Panc1 (cell line): ENCODE data around the gene INPP5E. TPM values are rescaled to one million over a fixed set of nuclear protein-coding genes. Genes with fewer than 3 reads are reported as not detected.

Experiments
- ATAC-seq: fragments of 200-7000 bp; cut with Tn5 transposase; 2 replicates; pipeline ENCODE4 v1.9.1; 2020; ENCODE audit warnings: mild to moderate bottlenecking, moderate library complexity
- BruUV-seq: library from RNA; stranded (reverse); fragments of 400-500 nt; replicated peaks from 2 replicates; lab custom pipeline; 2021; lab: Mats Ljungman, UMichigan
- CTCF ChIA-PET: fragments of 300-600 bp; sonication (Branson Sonifier 250); formaldehyde crosslinking; loops from one replicate; lab custom pipeline; 2022; ENCODE audit warnings: antibody characterized with exemption; lab: Charles Lee
- POLR2A ChIA-PET: fragments of 300-600 bp; sonication (Branson Sonifier 250); formaldehyde crosslinking; loops from one replicate; lab custom pipeline; 2022; ENCODE audit warnings: antibody characterized with exemption; lab: Charles Lee
- DNase-seq: peaks from one replicate; pipeline ENCODE4 v3.0.0-alpha.2; 2010; ENCODE audit warnings: low read depth, low spot score
- H3K27ac ChIP-seq: 2 replicates; pipeline ENCODE4 v1.5.1; 2011; ENCODE audit warnings: mild to moderate bottlenecking, low read length, inconsistent platforms
- H3K27me3 ChIP-seq: fragments of 200-500 bp; sonication (Bioruptor generic); 2 replicates; pipeline ENCODE4 v1.6.0; 2014; ENCODE audit warnings: low read length, inconsistent platforms; ENCODE audit not compliant: control insufficient read depth, insufficient read depth
- H3K36me3 ChIP-seq: fragments of 200-500 bp; sonication (Bioruptor generic); 2 replicates; pipeline ENCODE4 v1.5.1; 2014; ENCODE audit warnings: inconsistent platforms, mild to moderate bottlenecking, low read length, moderate library complexity; ENCODE audit not compliant: control insufficient read depth, insufficient read depth
- H3K4me1 ChIP-seq: 2 replicates; pipeline ENCODE4 v1.5.1; 2011; ENCODE audit warnings: inconsistent platforms, mild to moderate bottlenecking, low read length, moderate library complexity; ENCODE audit not compliant: control insufficient read depth, insufficient read depth
- H3K4me3 ChIP-seq, 2 experiments: 2 replicates each; pipeline ENCODE4 v1.5.1; 2011 to 2012; ENCODE audit warnings: low read depth in 2 of 2, low read length in 2 of 2, mild to moderate bottlenecking in 2 of 2, inconsistent platforms in 1 of 2, moderate library complexity in 1 of 2
- H3K9me3 ChIP-seq: fragments of 200-500 bp; sonication (Bioruptor generic); 2 replicates; pipeline ENCODE4 v1.5.1; 2014; ENCODE audit warnings: low read depth, mild to moderate bottlenecking, inconsistent platforms, low read length, moderate library complexity; ENCODE audit not compliant: control insufficient read depth, insufficient read depth
- CTCF ChIP-seq: fragments of 450-650 bp; IDR thresholded peaks from 2 replicates; pipeline ENCODE4 v1.5.1; 2017; ENCODE audit warnings: mild to moderate bottlenecking
- POLR2AphosphoS5 ChIP-seq: IDR thresholded peaks from 2 replicates; pipeline ENCODE4 v1.6.1; 2012; ENCODE audit warnings: mild to moderate bottlenecking, low read depth, low read length, moderate library complexity
- REST ChIP-seq, 2 experiments: IDR thresholded peaks; 2 replicates each; pipeline ENCODE4 v1.6.1; 2011 to 2012; ENCODE audit warnings: low read depth in 2 of 2, control low read depth in 1 of 2, low read length in 1 of 2, mild to moderate bottlenecking in 1 of 2, moderate library complexity in 1 of 2; ENCODE audit not compliant: insufficient read depth in 1 of 2
- SIN3A ChIP-seq: IDR thresholded peaks from 2 replicates; pipeline ENCODE4 v1.6.1; 2012; ENCODE audit warnings: low read depth, mild to moderate bottlenecking, low read length, moderate library complexity, borderline replicate concordance; ENCODE audit not compliant: insufficient read depth
- TCF7L2 ChIP-seq: IDR thresholded peaks from 2 replicates; pipeline ENCODE4 v1.6.1; 2011; ENCODE audit warnings: mild to moderate bottlenecking, low read depth, low read length, inconsistent platforms
- in situ Hi-C: cut with HindIII; loops from 2 replicates; pipeline ENCODE4 v1.10.0; 2016; ENCODE audit warnings: low sequenced_read_pairs, low pct_unique_long_range_greater_than_20kb
- intact Hi-C: fragments of 100-400 bp; cut with micrococcal nuclease; formaldehyde crosslinking; loops from one replicate; pipeline ENCODE4 v1.10.0; 2022; ENCODE audit not compliant: unreplicated experiment
- total RNA-seq: library from RNA; stranded (reverse); gene quantifications from one replicate; pipeline ENCODE4 v1.2.1, GENCODE V29; 2021; ENCODE audit not compliant: unreplicated experiment

Gene INPP5E
- total RNA-seq, 1 experiment from 2014 or later, result 14.1 TPM

GRCh38 chr9:136448655-136449054 lies 9.0 kb upstream of the INPP5E start:
- Histone ChIP-seq H3K27ac (no peak overlapping the region), H3K9me3 (no peaks in the 10 kb centered on the region), H3K36me3 (peaks cover 6% of the 10 kb centered on the region; the same call in 1 of the 2 replicates), H3K4me1 (no peaks in the 10 kb centered on the region), H3K4me3 (no peak overlapping the region), H3K27me3 (no peaks in the 10 kb centered on the region)
- CTCF ChIA-PET, result no interaction called here
- no TSS peak for BruUV-seq
- no peak for DNase-seq
- ATAC-seq, result no peak
- in situ Hi-C loops, result no loop called here
- no peak for TF ChIP-seq REST (IDR thresholded peaks at IDR 0.05; ENCODE audit: insufficient read depth in 1 of 2, low read depth in 2 of 2, low read length in 1 of 2)
- TF ChIP-seq TCF7L2, result no peak
- TF ChIP-seq SIN3A, result no peak
- TF ChIP-seq POLR2AphosphoS5, result no peak
- TF ChIP-seq CTCF, result no peak
- intact Hi-C loops, result no loop called here
- POLR2A ChIA-PET, result no interaction called here

GRCh38 chr9:136447173-136447778 lies 7.6 kb upstream of the INPP5E start:
- H3K9me3 ChIP-seq, result no peaks in the 10 kb centered on the region
- BruUV-seq, result no TSS peak
- no peaks in the 10 kb centered on the region for H3K27me3 ChIP-seq
- CTCF ChIA-PET, result no interaction called here
- DNase-seq (no peak), ATAC-seq (peak; percentile 30; the same call in 1 of the 2 replicates)
- in situ Hi-C loops, result no loop called here
- intact Hi-C loops, result no loop called here
- H3K27ac ChIP-seq, result no peak overlapping the region
- peaks cover 6% of the 10 kb centered on the region; the same call in 1 of the 2 replicates for H3K36me3 ChIP-seq
- H3K4me1 ChIP-seq, result no peaks in the 10 kb centered on the region
- H3K4me3 ChIP-seq, result no peak overlapping the region
- POLR2A ChIA-PET, result no interaction called here
- TF ChIP-seq REST (IDR thresholded peaks at IDR 0.05; ENCODE audit: insufficient read depth in 1 of 2, low read depth in 2 of 2, low read length in 1 of 2) (no peak), TCF7L2 (no peak), CTCF (no peak), POLR2AphosphoS5 (no peak), SIN3A (no peak)
